GM18508 (cell line): ENCODE results near the gene MEIOSIN.
"Not testable (repeated sequence)": the region's sequence is repeated elsewhere in the genome, so short reads cannot be mapped to it uniquely, and the experiment has no call there.

Experiments
- ATAC-seq: cut with Tn5 transposase; IDR thresholded peaks from one replicate; pipeline ENCODE4 v1.9.1; 2021; ENCODE audit warnings: moderate number of reproducible peaks; ENCODE audit not compliant: insufficient read depth, unreplicated experiment

The MEIOSIN gene

DNA sequence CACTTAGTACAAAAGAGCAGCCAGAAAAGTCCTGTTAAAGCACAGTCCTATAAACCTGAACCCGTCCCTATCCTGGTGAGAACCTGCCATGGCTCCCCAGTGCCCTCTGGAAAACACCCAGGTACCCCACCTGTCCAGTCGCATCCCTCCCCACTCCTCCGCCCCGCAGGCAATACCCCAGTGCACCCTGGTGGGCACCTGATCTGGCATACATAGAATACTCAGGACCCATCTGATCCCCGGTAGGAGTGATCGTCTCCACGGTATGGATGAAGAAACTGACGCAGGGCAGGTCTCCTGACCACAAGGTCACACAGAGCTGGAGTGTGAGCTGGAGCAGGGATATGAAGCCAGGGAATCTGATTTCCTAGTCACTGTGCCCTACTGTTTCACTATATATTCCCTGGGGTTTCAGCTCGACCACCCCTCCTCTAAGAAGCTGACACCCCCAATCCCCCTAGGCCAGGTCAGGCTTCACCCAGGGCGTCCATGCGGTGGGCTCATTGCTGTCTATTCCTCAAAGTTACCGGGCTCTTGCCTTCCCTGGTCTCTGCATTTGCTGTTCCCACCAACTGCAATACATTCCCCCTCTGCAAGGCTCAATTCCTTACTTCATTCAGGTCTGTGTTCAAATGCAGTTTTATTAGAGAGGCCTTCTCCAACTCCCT is 15.1 kb upstream of the MEIOSIN start:
- no peak for ATAC-seq

DNA sequence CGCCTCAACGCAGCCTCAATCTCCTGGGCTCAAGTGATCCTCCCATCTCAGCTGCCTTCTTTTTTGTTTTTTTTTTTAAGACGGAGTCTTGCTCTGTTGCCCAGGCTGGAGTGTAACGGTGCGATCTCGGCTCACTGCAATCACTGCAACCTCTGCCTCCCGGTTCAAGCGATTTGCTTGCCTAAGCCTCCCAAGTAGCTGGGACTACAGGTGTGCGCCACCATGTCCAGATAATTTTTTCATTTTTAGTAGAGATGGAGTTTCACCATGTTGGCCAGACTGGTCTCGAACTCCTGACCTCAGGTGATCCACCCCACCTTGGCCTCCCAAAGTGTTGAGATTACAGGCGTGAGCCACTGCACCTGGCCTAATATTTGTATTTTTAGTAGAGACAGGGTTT is 13.2 kb upstream of the MEIOSIN start:
- not testable (repeated sequence) for ATAC-seq

DNA sequence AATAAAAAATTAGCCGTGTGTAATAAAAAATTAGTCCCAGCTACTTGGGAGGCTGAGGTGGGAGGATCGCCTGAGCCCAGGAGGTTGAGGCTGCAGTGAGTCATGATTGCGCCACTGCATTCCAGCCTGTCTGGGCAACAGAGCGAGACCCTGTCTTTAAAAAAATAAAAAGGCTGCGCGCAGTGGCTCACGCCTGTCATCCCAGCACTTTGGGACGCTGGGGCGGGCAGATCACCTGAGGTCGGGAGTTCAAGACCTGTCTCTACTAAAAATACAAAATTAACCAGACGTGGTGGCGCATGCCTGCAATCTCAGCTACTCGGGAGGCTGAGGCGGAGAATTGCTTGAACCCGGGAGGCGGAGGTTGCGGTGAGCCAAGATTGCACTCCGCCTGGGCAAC is 4.6 kb upstream of the MEIOSIN start:
- not testable (repeated sequence) for ATAC-seq

DNA sequence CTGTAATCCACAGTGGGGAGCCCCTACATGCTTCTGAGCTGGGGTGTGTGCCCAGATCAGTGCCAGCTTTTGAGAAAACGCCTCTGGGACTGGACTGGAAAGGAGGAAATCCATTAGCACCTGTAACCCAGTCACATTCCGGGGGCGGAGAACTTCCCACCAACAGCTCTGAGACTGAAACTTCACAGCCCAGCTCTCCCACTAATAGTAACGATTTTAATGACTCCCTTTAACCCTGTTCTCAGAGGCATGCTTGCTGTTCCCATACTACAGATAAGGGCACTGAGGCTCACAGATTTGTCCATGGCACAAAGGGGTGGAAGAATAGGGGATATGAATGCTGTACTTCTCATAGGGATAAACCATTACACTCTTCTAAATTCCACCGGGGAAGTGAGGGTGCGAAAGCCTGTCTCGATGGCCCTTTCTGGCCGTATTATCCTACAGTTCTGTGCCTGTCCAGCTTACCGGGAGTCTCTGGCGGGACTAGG is 3.4 kb upstream of the MEIOSIN start:
- ATAC-seq, result no peak

DNA sequence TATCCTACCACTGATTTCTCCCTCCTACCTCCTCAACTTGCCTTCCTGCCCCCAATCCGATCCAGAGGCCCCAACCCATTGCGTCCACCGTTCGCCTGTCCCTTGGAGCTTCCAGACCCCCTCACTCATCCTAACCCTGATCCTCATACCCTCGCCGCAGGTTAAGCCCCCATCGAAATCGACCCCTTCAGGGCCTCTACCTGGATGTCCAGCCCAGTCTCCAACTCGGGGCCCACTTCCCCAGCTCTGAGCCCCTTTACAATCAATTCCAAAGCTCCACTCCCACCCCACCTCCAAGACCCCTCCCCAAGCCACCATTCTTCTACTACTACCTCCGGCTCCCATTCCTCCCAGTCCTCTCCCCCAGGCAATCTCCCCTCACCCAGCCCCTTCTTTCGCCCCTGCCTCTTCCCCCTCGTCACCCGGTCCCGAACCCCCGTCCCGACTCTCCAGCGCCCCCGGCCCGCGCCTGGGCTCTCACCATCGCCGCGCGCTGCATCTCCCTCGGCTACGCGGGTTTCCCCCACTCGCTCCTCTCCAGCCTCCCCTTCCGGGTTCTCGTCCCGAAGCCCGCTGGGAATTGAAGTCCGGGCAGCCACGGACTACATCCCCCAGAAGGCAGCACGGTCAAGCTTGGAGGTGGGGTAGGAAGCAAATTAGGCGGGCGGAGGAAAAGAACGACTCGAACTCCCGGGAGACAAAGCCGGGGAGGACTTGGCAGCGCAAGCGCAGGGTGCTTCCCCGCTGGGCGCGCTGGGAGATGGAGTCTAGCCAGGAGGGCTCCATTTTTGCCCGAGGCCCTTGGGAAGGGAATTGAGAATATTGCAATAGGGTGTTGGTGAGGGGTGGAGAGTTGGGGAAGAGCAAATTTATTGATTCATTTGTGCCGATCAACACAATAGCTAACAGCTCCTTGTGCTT is 2.6 kb upstream of the MEIOSIN start, which contains the start of gene FBXO46:
Gene FBXO46, minus strand, starts transcription at position 529 of the 921 bp plus-strand sequence. CDS start 17,401 bp downstream, outside the sequence.
- ATAC-seq, result peak; percentile 76

DNA sequence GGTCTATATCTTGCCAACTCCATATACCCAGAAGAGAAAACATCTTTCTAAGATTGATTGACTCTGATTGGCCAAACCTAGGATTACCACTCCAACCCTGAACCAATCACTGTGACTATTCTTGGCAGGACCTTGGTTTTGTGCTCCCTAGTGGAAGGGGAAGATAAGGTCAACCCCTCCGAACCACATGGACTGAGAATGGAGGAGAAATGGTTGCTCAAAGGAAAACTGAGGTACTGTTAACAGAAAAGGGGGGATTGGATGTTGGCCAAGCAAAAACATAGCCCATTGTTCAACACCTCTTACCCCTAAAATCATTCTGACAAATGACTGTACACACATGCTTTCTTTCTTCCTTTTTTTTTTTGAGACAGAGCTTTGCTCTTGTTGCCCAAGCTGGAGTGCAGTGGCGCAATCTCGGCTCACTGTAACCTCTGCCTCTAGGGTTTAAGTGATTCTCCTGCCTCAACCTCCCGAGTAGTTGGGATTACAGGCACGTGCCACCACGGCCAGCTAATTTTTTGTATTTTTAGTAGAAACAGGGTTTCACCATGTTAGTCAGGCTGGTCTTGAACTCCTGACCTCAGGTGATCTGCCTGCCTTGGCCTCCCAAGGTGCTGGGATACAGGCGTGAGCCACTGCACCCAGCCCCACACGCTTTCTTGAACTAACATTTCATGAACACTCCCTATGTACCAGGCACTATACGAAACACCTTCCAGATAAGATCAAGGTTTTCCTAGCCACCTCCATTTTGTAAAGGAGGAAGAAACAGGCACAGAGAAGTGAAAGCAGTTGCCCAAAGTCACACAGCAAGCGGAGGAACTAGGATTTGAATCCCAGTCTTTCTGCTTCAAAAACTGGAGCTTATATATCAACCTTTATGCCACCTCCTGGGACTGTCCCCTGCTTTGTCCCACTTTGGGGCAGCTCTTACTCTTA is 6.5 kb downstream of the MEIOSIN start:
- no peak for ATAC-seq

DNA sequence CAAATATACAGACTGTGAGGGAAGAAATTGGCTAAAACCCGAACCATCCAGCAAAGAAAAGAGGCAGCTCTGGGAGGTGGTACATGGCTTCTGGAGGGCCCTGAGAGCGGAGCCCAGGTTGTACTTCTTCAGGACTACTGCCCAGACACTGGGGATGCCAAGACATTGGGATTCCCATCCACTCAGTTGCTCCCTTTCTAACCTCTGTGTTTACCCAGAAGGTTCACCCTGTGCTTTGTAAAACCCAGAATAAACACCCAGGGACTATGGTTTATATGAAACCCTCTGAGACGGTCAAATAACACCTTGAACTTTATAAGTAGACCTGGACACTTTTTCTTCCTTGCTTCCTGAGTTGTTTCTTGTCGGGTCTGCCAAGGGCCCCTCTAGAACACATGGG is 9.7 kb downstream of the MEIOSIN start:
- ATAC-seq, result no peak

DNA sequence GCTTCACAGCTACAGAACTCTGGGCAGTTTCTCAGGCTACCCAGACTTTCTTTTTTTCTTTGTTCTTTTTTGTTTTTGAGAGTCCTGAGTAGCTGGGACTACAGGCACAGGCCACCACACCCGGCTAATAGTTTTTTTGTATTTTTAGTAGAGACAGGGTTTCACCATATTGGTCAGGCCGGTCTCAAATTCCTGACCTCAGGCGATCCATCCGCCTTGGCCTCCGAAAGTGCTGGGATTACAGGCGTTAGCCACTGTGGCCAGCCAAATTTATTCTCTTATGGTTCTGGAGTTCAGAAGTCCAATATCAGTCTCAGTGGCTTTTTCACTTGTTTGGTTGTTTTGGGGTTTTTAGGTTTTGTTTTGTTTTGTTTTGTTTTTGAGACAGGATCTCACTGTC is 12.4 kb downstream of the MEIOSIN start:
- ATAC-seq, result no peak

DNA sequence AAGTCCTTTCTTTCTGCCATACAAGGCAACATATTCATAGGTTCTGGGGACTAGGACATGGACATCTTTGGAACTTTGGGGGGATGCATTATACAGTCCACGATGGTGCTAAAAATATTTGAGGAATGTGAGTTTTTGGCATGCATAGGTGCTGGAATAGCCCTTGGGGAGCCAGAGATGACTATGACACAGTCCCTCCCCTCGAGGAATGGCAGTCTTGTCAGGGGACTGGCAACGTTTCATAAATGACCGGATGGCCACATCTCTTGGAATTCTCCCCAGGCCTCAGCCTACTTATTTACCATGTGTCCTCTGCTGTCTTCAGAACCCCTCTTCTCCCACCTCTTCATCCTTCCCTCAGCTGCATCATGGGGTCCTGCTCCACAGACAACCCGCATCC is 13.6 kb downstream of the MEIOSIN start:
- no peak for ATAC-seq

DNA sequence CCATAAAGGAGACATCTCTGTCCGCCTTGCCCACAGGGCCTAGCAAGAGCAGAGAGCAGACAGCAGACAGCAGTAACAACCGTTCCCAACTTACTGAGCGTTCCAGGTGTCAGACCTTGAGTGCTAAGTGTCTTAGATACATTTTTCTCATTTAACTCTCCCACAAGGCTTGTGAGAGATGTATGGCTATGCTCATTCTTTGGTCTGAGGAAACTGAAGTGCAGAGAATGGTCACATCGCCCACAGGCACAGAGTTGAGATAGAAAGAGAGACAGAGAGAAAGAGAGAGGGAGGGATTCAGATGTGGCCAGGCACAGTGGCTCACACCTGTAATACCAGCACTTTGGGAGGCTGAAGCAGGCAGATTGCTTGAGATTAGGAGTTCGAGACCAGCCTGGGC is 14.3 kb downstream of the MEIOSIN start:
- no peak for ATAC-seq

DNA sequence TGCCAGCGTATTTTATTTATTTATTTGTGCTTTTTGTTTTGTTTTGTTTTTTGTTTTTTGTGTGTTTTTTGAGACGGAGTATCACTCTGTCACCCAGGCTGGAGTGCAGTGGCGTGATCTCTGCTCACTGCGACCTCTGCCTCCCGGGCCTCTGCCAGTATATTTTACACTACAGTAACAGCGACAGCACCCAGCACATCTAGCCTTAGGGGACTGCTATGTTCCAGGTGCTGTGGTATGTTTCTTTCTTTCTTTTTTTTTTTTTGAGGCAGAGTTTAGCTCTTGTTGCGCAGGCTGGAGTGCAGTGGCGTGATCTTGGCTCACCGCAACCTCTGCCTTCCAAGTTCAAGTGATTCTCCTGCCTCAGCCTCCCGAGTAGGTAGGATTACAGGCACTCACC is 18.2 kb downstream of the MEIOSIN start:
- ATAC-seq, result not testable (repeated sequence)

DNA sequence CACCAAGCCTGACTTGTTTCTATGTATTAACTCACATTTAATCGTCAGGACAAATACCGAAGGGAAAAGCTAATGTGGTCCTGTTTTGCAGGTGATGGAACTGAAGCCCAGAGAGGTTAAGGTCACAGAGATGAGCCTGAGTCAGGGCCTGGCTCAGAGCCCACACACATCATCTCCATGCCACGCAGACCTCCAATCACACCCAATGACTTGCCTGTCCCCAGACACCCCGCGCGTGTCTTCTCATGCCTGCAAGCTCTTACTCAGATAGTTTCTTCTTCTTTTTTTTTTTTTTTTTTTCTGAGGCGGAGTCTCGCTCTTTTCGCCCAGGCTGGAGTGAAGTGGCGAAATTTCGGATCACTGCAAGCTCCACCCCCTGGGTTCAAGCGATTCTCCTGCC is 19.4 kb downstream of the MEIOSIN start:
- no peak for ATAC-seq

DNA sequence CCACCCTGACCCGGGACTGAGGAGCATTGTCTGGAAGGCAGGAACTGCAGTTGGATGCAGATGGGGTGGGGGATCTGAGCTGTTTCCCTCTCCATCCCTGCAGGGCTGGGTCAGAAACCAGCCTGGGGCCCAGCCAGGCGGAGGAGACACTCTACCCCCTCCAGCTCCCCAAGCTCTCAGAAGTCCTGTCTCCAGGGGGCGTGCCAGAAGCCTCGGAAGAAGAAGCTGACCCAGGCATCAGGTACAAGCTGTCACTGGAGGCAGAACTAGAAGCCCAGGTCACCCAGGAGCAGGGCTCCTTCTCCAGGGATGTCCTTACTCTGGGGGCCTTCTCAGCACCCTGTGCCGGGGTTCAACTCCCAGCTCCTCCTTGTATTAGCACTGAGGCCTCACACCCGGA is 20.3 kb downstream of the MEIOSIN start:
- no peak for ATAC-seq

DNA sequence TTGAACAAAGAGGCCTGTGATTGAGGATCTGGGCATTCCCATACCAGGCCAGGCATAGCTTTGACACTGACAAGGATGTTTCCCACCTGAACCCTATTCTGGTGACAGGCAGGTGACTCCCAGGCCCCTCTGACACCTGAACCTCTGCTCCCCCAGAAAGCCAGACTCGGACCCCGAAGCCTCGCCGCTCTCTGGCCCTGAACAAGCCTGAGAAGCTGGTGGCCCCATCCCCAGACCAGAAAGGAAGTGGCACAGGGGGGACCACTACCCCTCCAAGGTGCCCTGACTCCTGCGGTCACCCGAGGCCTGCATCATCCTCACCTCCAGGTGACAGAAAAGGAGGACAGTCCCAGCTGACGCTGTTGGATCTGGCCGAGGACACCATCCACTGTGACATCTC is 21.1 kb downstream of the MEIOSIN start:
- ATAC-seq, result no peak

DNA sequence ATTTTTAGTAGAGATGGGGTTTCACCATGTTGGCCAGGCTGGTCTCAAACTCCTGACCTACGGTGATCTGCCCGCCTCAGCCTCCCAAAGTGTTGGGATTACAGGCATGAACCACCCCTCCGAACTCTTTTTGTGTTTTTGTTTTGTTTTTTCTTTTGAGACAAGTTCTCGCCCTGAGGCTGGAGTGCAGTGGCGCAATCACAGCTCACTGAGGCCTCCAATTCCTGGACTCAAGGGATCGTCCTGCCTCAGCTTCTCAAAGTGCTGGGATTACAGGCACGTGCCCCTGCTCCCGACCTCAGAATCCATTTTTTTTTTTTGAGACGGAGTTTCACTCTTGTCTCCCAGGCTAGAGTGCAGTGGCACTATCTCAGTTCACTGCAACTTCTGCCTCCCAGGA is 24.5 kb downstream of the MEIOSIN start:
- no peak for ATAC-seq

DNA sequence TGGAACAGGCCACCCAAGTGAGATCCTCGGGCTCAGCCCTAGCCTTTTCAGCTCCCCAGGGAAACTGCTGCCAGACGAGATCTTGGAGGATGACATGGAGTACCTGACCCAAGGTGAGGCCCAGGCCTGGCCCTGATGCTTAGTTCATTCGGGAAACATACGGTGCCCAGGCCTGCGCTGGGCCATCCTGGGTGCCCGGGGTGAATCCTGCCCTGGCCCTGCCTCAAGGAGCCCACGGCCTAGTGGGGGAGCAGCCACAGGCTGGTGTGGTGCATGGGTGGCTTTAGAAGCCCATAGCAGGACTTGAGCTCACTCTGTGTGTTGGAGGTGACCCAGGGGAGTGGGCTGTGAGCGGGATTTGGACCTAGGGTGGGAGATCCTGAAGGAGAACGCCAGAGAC is 25.7 kb downstream of the MEIOSIN start:
- ATAC-seq, result no peak

DNA sequence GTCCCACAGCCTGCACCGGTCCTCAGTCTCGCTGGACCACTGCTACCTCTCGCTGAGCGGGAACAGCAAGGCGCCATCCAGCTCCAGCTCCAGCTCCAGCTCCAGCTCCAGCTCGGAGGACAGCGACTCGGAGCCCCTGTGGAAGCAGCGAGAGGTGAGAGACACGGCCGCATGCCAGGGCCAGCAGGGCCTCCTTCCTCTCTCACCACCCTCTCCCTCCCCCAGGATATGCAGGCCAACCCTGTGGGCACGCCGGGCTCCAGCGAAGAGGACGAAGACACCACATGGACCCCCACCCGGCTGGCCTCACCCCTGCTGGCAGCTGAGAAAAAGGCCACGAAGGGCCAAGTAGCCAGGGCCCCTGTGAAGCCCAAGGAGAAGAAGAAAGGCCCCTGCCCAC is 28.5 kb downstream of the MEIOSIN start:
- ATAC-seq, result no peak

DNA sequence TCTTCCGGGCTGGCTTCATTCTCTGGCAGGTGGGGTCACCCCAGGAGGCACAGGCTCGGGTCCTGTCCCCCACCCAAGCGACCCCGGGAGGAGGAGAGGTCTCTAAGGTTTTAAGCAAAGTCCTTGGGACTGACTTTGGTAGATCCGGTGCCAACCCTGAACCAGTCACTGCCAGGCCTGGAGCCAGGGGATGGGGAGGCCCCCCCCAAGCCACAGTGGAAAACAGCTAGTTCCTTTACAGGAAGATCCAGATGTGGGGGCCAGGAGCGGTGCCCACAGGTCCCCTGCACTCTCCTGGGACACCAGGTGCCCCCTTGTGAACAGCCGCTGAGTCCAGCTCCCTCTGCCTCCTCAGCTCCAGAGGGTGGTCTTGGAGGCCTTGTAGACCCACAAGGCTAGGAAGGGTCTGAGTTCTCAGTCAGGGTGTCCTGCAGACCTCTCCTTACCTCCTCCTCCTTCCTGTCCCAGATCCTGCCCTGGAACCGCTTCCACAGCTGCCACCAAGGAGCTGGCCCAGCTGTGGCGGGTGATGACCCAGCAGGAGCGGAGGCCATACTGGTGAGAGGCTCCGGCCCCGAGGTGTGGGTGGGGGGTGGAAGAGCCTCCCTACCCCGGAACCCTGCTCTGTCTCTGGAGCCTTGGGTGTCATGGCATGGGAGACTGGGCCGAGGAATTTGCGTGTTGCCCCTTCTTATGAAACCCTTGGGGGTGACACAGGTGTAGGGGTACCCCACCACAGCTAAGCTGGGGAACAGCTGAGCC is 29.8 kb downstream of the MEIOSIN start:
- ATAC-seq, result no peak

DNA sequence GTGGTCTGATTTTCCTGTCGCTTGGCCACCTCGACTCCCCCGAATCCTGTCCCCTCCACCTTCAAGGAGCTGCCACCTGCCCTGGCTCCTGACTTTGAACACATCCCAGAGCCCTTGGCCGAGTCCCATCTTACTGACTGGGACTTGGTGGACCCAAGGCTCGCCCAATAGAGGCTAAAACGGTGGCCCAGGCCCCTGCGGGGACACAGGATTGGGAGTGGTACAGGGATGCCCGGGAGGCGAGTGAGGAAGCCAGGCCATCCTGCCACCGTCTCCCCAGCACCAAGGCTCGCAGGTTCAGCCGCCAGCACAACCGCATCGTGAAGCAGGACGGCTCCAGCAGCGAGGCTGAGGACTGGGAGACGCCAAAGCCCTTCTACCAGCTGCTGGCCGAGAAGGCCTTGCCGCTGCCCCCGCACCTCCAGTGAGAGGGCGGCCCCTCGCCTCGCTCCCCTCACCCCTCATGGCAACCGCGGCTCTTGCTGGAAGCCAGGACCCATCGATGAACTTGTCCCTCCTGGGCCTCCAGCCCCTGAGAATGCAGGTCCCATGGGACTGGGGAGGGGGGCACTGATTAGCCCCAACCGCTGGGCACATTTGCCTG is 30.6 kb downstream of the MEIOSIN start:
- no peak for ATAC-seq
